Testis (tissue), 3 donors: Measurements from ENCODE around the gene GPC3. TPM values are rescaled to one million over a fixed set of nuclear protein-coding genes. Genes with fewer than 3 reads are reported as not detected.

ENCODE experiments used
- DNase-seq: peaks from one replicate; pipeline ENCODE4 v3.0.0-alpha.2; 2019
- H3K27ac ChIP-seq, 2 donors: fragments of 200-600 bp; sonication (generic); one replicate each; pipeline ENCODE4 v1.5.1; 2019
- H3K27me3 ChIP-seq: fragments of 200-600 bp; sonication (generic); one replicate; pipeline ENCODE4 v1.5.1; 2019
- H3K36me3 ChIP-seq: fragments of 200-600 bp; sonication (generic); one replicate; pipeline ENCODE4 v1.5.1; 2017; ENCODE audit warnings: low read depth; ENCODE audit errors: missing control alignments
- H3K4me1 ChIP-seq: fragments of 200-600 bp; sonication (generic); one replicate; pipeline ENCODE4 v1.5.1; 2019
- H3K4me3 ChIP-seq, 2 donors: fragments of 200-600 bp; sonication (generic); one replicate each; pipeline ENCODE4 v1.5.1; 2017 to 2019
- H3K9me3 ChIP-seq: fragments of 200-600 bp; sonication (generic); one replicate; pipeline ENCODE4 v1.5.1; 2017
- CTCF ChIP-seq, 3 experiments: fragments of 450-650 bp in 2 of 3; fragments of 200-600 bp in 1 of 3; sonication (generic) in 1 of 3; IDR thresholded peaks; one replicate each; pipeline ENCODE4 v1.5.1; 2016 to 2019; ENCODE audit warnings: antibody characterized with exemption in 3 of 3, mild to moderate bottlenecking in 2 of 3, moderate library complexity in 1 of 3
- POLR2A ChIP-seq: fragments of 450-650 bp; IDR thresholded peaks from one replicate; pipeline ENCODE4 v1.6.1; 2017; ENCODE audit warnings: antibody characterized with exemption, mild to moderate bottlenecking, moderate library complexity
- WGBS, 2 donors: methylation state at CpG; one replicate each; pipeline ENCODE4 v1.1.5; 2018; 5-methylcytosine and 5-hydroxymethylcytosine counted together
- intact Hi-C: fragments of 100-400 bp; cut with DNase I; formaldehyde crosslinking; loops from one replicate; pipeline ENCODE4 v1.15.1; 2023; ENCODE audit warnings: low total_unique reads
- polyA plus RNA-seq: library from polyadenylated mRNA; stranded (reverse); fragments of 350-450 nt; fragmentation: Illumina TruSeq; extraction: RNeasy Lipid Tissue Mini Kit (QIAGEN cat#74804); gene quantifications from one replicate; pipeline ENCODE4 v1.2.3, GENCODE V29; 2014; ENCODE audit warnings: low read depth, low replicate concordance; ENCODE audit not compliant: insufficient read depth
- total RNA-seq, 2 donors: library from RNA; depleted of rRNA; stranded (reverse); fragments of >200 nt; gene quantifications; one replicate each; pipeline ENCODE4 v1.2.3, GENCODE V29; 2016

The GPC3 gene
- total and polyA plus RNA-seq, 3 donors from 2014 or later, result 4.9 to 12.9 (median 5.4) TPM

- H3K27ac ChIP-seq, result no peak overlapping the region
- no peaks in the 10 kb centered on the region for H3K36me3 ChIP-seq
- no peaks in the 10 kb centered on the region for H3K4me1 ChIP-seq
- WGBS, 2 donors, result 61 to 88% methylated on average over 3 to 5 of the region's 5 CpGs
- H3K4me3 ChIP-seq, result no peak overlapping the region
- intact Hi-C loops, result no loop called here
- TF ChIP-seq CTCF (IDR thresholded peaks at IDR 0.05), result no peak
- no peak for TF ChIP-seq POLR2A
- no peaks in the 10 kb centered on the region for H3K9me3 ChIP-seq
- H3K27me3 ChIP-seq, result no peaks in the 10 kb centered on the region
- DNase-seq, result no peak
Observed at GRCh38 chrX:133607419-133608348, 377.7 kb downstream of the GPC3 start.

- TF ChIP-seq POLR2A (no peak), CTCF (IDR thresholded peaks at IDR 0.05) (no peak)
- 92 to 100% methylated on average over 1 of the region's 1 CpG for WGBS, 2 donors
- H3K4me3 ChIP-seq, result no peak overlapping the region
Observed at GRCh38 chrX:133606990-133607389, 378.4 kb downstream of the GPC3 start.

GRCh38 chrX:133604801-133605200 is 380.6 kb downstream of the GPC3 start:
- no peaks in the 10 kb centered on the region for H3K9me3 ChIP-seq
- intact Hi-C loops, result no loop called here
- no peaks in the 10 kb centered on the region for H3K4me1 ChIP-seq
- H3K27ac ChIP-seq, result no peak overlapping the region
- 87 to 91% methylated on average over 7 of the region's 7 CpGs for WGBS, 2 donors
- no peak for DNase-seq
- no peaks in the 10 kb centered on the region for H3K36me3 ChIP-seq
- no peak overlapping the region for H3K4me3 ChIP-seq
- TF ChIP-seq POLR2A (no peak), CTCF (IDR thresholded peaks at IDR 0.05) (no peak)
- no peaks in the 10 kb centered on the region for H3K27me3 ChIP-seq

More at GRCh38 chrX:133606990-133607389, 378.4 kb downstream of the GPC3 start:
- intact Hi-C loops, result no loop called here
- no peak overlapping the region for H3K27ac ChIP-seq
- DNase-seq, result no peak
- H3K4me1 ChIP-seq, result no peaks in the 10 kb centered on the region
- no peaks in the 10 kb centered on the region for H3K36me3 ChIP-seq
- no peaks in the 10 kb centered on the region for H3K9me3 ChIP-seq
- H3K27me3 ChIP-seq, result no peaks in the 10 kb centered on the region

- H3K36me3 ChIP-seq, result no peaks in the 10 kb centered on the region
- no peak overlapping the region for H3K27ac ChIP-seq
- intact Hi-C loops, result no loop called here
- TF ChIP-seq POLR2A (no peak), CTCF (IDR thresholded peaks at IDR 0.05) (no peak)
- H3K9me3 ChIP-seq, result no peaks in the 10 kb centered on the region
- H3K4me3 ChIP-seq, result no peak overlapping the region
- no peaks in the 10 kb centered on the region for H3K27me3 ChIP-seq
- WGBS, 2 donors, result 90 to 99% methylated on average over 4 of the region's 4 CpGs
- no peak for DNase-seq
- H3K4me1 ChIP-seq, result no peaks in the 10 kb centered on the region
Observed at GRCh38 chrX:133602881-133603280, 382.5 kb downstream of the GPC3 start.
